Esophagus squamous epithelium (tissue), 5 donors: ENCODE measurements around the gene KANTR. TPM values are rescaled to one million over a fixed set of nuclear protein-coding genes. Genes with fewer than 3 reads are reported as not detected.

Experiments used
- DNase-seq: peaks from one replicate; lab custom pipeline; 2025; lab: John Stamatoyannopoulos, UW
- H3K27ac ChIP-seq, 4 donors: fragments of 200-600 bp; sonication (generic); one replicate each; pipeline ENCODE4 v1.5.1; 2016 to 2019; ENCODE audit warnings: mild to moderate bottlenecking in 1 of 4
- H3K27me3 ChIP-seq, 4 donors: fragments of 200-600 bp; sonication (generic); 1 replicate in 3 of 4; 2 replicates in 1 of 4; pipeline versions ENCODE4 v1.5.1 to v1.6.0; 2017 to 2021; ENCODE audit warnings: antibody characterized with exemption in 1 of 4
- H3K36me3 ChIP-seq, 3 donors: fragments of 200-600 bp; sonication (generic); one replicate each; pipeline ENCODE4 v1.5.1; 2016 to 2019
- H3K4me1 ChIP-seq, 3 donors: fragments of 200-600 bp; sonication (generic); one replicate each; pipeline ENCODE4 v1.5.1; 2017 to 2019
- H3K4me3 ChIP-seq, 4 donors: fragments of 200-600 bp; sonication (generic); 1 replicate in 3 of 4; 2 replicates in 1 of 4; pipeline ENCODE4 v1.5.1; 2016 to 2019; ENCODE audit warnings: mild to moderate bottlenecking in 2 of 4, moderate library complexity in 1 of 4
- H3K9me3 ChIP-seq, 3 donors: fragments of 200-600 bp; sonication (generic); one replicate each; pipeline ENCODE4 v1.5.1; 2016 to 2019
- POLR2A ChIP-seq, 4 donors: fragments of 450-650 bp; IDR thresholded peaks; one replicate each; pipeline ENCODE4 v1.6.1; 2017; ENCODE audit warnings: antibody characterized with exemption in 4 of 4, mild to moderate bottlenecking in 4 of 4, moderate library complexity in 3 of 4
- WGBS, 2 donors: methylation state at CpG; one replicate each; pipeline ENCODE4 v1.1.5; 2018; 5-methylcytosine and 5-hydroxymethylcytosine counted together
- intact Hi-C: fragments of 100-400 bp; cut with DNase I; formaldehyde crosslinking; loops from one replicate; pipeline ENCODE4 v1.15.0; 2022
- total RNA-seq, 4 donors: library from RNA; depleted of rRNA; stranded (reverse); fragments of >200 nt; gene quantifications; one replicate each; pipeline ENCODE4 v1.1.0, GENCODE V29; 2016
- TF ChIP-seq, protein P1 (sequence below), 6 experiments: fragments of 450-650 bp in 4 of 6; fragments of 200-600 bp in 2 of 6; sonication (generic) in 2 of 6; IDR thresholded peaks; one replicate each; pipeline ENCODE4 v1.5.1; 2016 to 2019; ENCODE audit warnings: antibody characterized with exemption in 6 of 6, mild to moderate bottlenecking in 4 of 6, moderate library complexity in 4 of 6
- donor health status: DM: yes; HTN: yes; CAD: no.

The KANTR gene
- total RNA-seq, 4 donors from 2014 or later: 3.5 to 15.6 (median 5.3) TPM

DNA sequence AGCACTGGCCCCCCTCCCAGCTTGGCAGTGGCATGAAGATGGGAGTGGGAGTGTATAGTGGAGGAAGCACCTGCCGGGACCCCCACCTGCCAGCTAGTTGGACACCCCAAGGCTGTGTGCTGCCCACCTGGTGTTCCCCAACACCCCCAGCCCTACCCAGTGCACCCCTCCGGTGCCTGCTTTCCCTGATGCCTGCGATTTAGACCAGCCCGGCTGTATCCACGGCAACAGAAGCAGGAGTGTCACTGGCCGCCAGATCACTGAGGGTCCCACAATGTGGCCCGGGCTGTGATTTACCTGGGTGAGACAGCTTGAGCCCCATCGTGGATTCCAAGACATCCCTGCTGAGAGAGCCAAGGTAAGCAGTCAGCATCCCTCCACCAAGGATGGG lies 44.8 kb upstream of the KANTR start:
- H3K27ac ChIP-seq: no peak overlapping the region
- no peaks in the 10 kb centered on the region for H3K36me3 ChIP-seq
- WGBS, 2 donors: 0 to 58% methylated on average over 1 to 7 of the region's 8 CpGs
- no peaks in the 10 kb centered on the region for H3K9me3 ChIP-seq
- peak overlapping the region; percentile 5 to 61 (median 41) for H3K4me3 ChIP-seq
- no peak for TF ChIP-seq POLR2A (IDR thresholded peaks at IDR 0.05)
- TF ChIP-seq, protein P1, sequence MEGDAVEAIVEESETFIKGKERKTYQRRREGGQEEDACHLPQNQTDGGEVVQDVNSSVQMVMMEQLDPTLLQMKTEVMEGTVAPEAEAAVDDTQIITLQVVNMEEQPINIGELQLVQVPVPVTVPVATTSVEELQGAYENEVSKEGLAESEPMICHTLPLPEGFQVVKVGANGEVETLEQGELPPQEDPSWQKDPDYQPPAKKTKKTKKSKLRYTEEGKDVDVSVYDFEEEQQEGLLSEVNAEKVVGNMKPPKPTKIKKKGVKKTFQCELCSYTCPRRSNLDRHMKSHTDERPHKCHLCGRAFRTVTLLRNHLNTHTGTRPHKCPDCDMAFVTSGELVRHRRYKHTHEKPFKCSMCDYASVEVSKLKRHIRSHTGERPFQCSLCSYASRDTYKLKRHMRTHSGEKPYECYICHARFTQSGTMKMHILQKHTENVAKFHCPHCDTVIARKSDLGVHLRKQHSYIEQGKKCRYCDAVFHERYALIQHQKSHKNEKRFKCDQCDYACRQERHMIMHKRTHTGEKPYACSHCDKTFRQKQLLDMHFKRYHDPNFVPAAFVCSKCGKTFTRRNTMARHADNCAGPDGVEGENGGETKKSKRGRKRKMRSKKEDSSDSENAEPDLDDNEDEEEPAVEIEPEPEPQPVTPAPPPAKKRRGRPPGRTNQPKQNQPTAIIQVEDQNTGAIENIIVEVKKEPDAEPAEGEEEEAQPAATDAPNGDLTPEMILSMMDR (IDR thresholded peaks at IDR 0.05): no peak
- peaks cover 0 to 18% (median 0%) of the 10 kb centered on the region in 3 donors for H3K4me1 ChIP-seq
- no peaks in the 10 kb centered on the region for H3K27me3 ChIP-seq
- DNase-seq: no peak
- intact Hi-C loops: no loop called here

DNA sequence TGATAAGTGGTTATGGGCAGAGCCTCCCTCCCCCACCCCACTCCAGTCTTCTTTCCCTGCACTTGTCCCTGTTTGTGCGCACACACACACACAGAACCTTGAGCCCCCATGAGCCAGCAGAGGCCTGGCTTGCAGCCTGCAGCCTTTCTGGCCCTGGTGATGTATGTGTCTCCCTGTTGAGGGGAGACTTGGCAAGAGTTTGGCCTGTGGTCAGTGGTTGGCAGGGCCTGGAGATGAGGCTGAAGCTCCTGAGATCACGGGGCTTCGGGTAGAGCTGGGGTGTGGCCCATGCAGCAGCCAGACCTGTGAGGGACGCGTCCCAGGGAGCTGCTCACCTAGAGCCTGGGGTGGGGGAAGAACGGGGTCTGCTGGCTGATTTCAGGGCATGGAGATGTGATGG lies 43.1 kb upstream of the KANTR start:
- Histone ChIP-seq H3K9me3 (no peaks in the 10 kb centered on the region), H3K36me3 (no peaks in the 10 kb centered on the region), H3K4me1 (peaks cover 0 to 18% (median 0%) of the 10 kb centered on the region in 3 donors), H3K27me3 (no peaks in the 10 kb centered on the region), H3K27ac (no peak overlapping the region), H3K4me3 (no peak overlapping the region)
- TF ChIP-seq POLR2A (IDR thresholded peaks at IDR 0.05): no peak
- TF ChIP-seq, protein P1 (IDR thresholded peaks at IDR 0.05): no peak
- intact Hi-C loops: no loop called here
- WGBS, 2 donors: 80 to 90% methylated on average over 1 to 2 of the region's 6 CpGs
- DNase-seq: no peak

DNA sequence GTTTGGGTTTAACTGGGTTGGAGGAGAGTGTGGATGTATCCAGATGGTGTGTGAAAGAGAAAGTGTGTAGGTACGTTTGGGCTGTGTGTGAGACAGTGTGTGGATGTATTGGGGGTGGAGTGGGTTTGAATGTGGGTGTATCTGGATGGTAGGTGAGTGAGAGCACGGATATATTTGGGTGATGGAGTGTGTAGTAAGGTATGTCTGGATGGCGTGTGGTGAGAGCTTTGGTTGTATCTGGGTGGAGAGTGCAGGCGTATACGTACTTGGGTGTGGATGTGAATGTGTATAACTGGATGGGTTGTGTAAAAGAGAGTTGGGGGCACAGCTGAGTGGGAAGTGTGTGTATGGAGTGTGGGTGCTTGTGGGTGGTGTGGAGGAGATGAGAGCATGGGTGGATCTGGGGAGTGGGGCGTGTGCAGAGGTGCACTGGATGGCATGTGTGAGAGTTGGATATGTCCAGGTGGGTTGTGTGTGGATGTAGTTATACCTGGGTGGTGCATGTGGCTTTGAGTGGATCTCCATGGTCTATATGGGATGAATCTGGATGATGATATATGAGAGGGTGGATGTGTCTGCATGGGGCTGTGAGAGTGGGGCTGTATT lies 38.6 kb upstream of the KANTR start:
- no peaks in the 10 kb centered on the region for H3K27me3 ChIP-seq
- H3K36me3 ChIP-seq: no peaks in the 10 kb centered on the region
- 68 to 79% methylated on average over 6 of the region's 6 CpGs for WGBS, 2 donors
- H3K4me3 ChIP-seq: no peak overlapping the region
- no peaks in the 10 kb centered on the region for H3K9me3 ChIP-seq
- TF ChIP-seq, protein P1 (IDR thresholded peaks at IDR 0.05): no peak
- TF ChIP-seq POLR2A (IDR thresholded peaks at IDR 0.05): no peak
- no peak overlapping the region for H3K27ac ChIP-seq
- intact Hi-C loops: no loop called here
- H3K4me1 ChIP-seq: no peaks in the 10 kb centered on the region
- no peak for DNase-seq

DNA sequence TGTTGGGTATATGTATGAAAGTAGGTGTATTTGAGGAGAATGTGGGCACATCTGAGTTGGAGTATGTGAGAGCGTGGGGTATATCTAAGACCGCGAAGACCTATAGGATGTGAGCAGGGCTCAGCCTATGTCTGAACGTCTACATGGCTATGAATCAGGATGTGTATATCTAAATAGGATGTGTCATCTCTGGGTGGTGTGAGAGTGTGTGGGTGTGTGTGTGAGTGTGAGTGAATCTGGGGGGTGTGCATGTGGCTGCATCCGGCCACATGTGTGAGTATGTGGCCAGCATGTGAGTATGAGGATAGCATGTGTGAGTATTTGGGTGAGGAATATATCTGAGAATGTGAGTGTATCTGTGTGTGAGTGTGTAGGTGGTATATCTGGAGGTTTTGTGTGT lies 37.6 kb upstream of the KANTR start:
- no peak overlapping the region for H3K4me3 ChIP-seq
- TF ChIP-seq, protein P1 (IDR thresholded peaks at IDR 0.05): no peak
- TF ChIP-seq POLR2A (IDR thresholded peaks at IDR 0.05): no peak
- WGBS, 2 donors: 71 to 78% methylated on average over 5 of the region's 5 CpGs
- DNase-seq: no peak
- H3K27me3 ChIP-seq: no peaks in the 10 kb centered on the region
- H3K36me3 ChIP-seq: no peaks in the 10 kb centered on the region
- H3K4me1 ChIP-seq: no peaks in the 10 kb centered on the region
- H3K9me3 ChIP-seq: no peaks in the 10 kb centered on the region
- no peak overlapping the region for H3K27ac ChIP-seq
- intact Hi-C loops: no loop called here

DNA sequence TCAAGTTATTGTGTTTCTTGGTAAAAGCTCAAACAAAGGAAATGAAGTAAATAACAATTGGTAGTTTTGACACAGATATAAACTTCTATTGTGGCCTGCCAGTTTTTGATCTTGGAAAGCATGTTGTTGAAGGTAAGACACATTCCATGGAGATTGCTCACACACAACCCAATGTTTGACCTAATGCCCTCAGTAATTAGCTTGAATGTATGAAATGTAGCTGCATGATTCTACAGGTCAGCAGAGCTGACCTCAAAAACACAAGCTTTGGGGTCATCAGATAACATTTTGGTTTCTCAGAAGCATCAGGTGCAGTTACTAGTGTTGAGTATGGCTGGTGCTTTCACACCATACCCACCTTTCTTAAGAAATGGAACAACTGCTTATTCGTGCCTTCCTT lies 28.8 kb upstream of the KANTR start:
- Histone ChIP-seq H3K9me3 (no peaks in the 10 kb centered on the region), H3K4me3 (no peak overlapping the region), H3K36me3 (no peaks in the 10 kb centered on the region), H3K27ac (no peak overlapping the region), H3K4me1 (no peaks in the 10 kb centered on the region), H3K27me3 (no peaks in the 10 kb centered on the region)
- 75 to 100% methylated on average over 1 of the region's 1 CpG for WGBS, 2 donors
- intact Hi-C loops: no loop called here
- no peak for DNase-seq
- TF ChIP-seq POLR2A (IDR thresholded peaks at IDR 0.05): no peak
- TF ChIP-seq, protein P1 (IDR thresholded peaks at IDR 0.05): no peak
